ENCODE results near the gene GAS2L1.

- TF ChIP-seq, protein P1, sequence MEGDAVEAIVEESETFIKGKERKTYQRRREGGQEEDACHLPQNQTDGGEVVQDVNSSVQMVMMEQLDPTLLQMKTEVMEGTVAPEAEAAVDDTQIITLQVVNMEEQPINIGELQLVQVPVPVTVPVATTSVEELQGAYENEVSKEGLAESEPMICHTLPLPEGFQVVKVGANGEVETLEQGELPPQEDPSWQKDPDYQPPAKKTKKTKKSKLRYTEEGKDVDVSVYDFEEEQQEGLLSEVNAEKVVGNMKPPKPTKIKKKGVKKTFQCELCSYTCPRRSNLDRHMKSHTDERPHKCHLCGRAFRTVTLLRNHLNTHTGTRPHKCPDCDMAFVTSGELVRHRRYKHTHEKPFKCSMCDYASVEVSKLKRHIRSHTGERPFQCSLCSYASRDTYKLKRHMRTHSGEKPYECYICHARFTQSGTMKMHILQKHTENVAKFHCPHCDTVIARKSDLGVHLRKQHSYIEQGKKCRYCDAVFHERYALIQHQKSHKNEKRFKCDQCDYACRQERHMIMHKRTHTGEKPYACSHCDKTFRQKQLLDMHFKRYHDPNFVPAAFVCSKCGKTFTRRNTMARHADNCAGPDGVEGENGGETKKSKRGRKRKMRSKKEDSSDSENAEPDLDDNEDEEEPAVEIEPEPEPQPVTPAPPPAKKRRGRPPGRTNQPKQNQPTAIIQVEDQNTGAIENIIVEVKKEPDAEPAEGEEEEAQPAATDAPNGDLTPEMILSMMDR (IDR thresholded peaks at IDR 0.05; ENCODE audit: poor library complexity, severe bottlenecking) = no peak
- TF ChIP-seq, protein P2, sequence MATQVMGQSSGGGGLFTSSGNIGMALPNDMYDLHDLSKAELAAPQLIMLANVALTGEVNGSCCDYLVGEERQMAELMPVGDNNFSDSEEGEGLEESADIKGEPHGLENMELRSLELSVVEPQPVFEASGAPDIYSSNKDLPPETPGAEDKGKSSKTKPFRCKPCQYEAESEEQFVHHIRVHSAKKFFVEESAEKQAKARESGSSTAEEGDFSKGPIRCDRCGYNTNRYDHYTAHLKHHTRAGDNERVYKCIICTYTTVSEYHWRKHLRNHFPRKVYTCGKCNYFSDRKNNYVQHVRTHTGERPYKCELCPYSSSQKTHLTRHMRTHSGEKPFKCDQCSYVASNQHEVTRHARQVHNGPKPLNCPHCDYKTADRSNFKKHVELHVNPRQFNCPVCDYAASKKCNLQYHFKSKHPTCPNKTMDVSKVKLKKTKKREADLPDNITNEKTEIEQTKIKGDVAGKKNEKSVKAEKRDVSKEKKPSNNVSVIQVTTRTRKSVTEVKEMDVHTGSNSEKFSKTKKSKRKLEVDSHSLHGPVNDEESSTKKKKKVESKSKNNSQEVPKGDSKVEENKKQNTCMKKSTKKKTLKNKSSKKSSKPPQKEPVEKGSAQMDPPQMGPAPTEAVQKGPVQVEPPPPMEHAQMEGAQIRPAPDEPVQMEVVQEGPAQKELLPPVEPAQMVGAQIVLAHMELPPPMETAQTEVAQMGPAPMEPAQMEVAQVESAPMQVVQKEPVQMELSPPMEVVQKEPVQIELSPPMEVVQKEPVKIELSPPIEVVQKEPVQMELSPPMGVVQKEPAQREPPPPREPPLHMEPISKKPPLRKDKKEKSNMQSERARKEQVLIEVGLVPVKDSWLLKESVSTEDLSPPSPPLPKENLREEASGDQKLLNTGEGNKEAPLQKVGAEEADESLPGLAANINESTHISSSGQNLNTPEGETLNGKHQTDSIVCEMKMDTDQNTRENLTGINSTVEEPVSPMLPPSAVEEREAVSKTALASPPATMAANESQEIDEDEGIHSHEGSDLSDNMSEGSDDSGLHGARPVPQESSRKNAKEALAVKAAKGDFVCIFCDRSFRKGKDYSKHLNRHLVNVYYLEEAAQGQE (IDR thresholded peaks at IDR 0.05; ENCODE audit: borderline replicate concordance) = no peak
- TF ChIP-seq EZH2 (IDR thresholded peaks at IDR 0.05; ENCODE audit: borderline replicate concordance, insufficient read depth, low read length, poor library complexity, severe bottlenecking) = no peak
- TF ChIP-seq EP300 (conservative IDR thresholded peaks at IDR 0.05; ENCODE audit: poor library complexity, severe bottlenecking) = no peak
Measured at GRCh38 chr22:29259253-29259899, 47.1 kb upstream of the GAS2L1 start.
